Upper lobe of right lung (tissue), 1 donor: ENCODE results near the gene GCK. TPM values are rescaled to one million over a fixed set of nuclear protein-coding genes. Genes with fewer than 3 reads are reported as not detected.

ENCODE experiments used
- ATAC-seq: fragments of 200-7000 bp; cut with Tn5 transposase; one replicate; pipeline ENCODE4 v1.9.1; 2020; ENCODE audit warnings: mild to moderate bottlenecking, moderate library complexity
- DNase-seq: peaks from one replicate; pipeline ENCODE4 v3.0.0-alpha.2; 2020
- H3K27ac ChIP-seq: fragments of 200-600 bp; one replicate; pipeline ENCODE4 v1.8.0; 2022
- H3K27me3 ChIP-seq: fragments of 200-600 bp; one replicate; pipeline ENCODE4 v1.8.0; 2022; ENCODE audit warnings: mild to moderate bottlenecking
- H3K36me3 ChIP-seq: fragments of 200-600 bp; one replicate; pipeline ENCODE4 v1.8.0; 2022
- H3K4me1 ChIP-seq: fragments of 200-600 bp; one replicate; pipeline ENCODE4 v1.8.0; 2022
- H3K4me3 ChIP-seq: fragments of 200-600 bp; one replicate; pipeline ENCODE4 v1.8.0; 2022; ENCODE audit warnings: mild to moderate bottlenecking
- H3K9me3 ChIP-seq: fragments of 200-600 bp; one replicate; pipeline ENCODE4 v1.8.0; 2022
- intact Hi-C: fragments of 100-400 bp; cut with DNase I; formaldehyde crosslinking; loops from one replicate; pipeline ENCODE4 v1.11.0; 2022
- total RNA-seq: library from RNA; stranded (reverse); fragmentation: NEBNext Ultra II Directional; extraction: Animal tissue kit (Norgen Biotek cat#: 25700); gene quantifications from one replicate; pipeline ENCODE4 v1.2.1, GENCODE V29; 2021
- TF ChIP-seq, protein P1 (sequence below): fragments of 200-600 bp; IDR thresholded peaks from one replicate; pipeline ENCODE4 v1.8.0; 2022; ENCODE audit warnings: antibody characterized with exemption
- donor health status: DM: no; HTN: yes; CAD: no; lungs with severe emphysema.

The GCK gene
- total RNA-seq, 1 donor from 2014 or later = 0.23 TPM

DNA sequence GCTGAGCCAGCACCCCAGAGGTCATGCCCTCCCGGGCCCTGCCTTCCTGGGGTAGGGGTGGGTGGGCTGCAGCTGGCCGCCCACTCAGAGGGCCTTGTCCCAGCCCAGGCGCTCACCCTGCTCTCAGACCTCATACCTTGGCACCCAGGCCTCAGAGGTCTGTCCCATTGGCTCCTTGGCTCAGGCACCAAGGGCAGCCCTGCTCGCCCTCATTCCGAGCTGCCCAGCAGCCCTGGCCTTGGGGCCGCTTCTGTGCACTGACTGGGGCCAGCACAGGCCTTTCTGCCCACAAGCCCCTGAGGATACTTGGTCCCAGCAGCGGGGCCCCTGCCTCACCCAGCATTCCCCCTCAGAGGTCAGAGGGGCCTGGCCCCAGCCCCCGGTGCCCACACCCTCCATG is 45.8 kb upstream of the GCK start:
- no peak for DNase-seq
- TF ChIP-seq, protein P1, sequence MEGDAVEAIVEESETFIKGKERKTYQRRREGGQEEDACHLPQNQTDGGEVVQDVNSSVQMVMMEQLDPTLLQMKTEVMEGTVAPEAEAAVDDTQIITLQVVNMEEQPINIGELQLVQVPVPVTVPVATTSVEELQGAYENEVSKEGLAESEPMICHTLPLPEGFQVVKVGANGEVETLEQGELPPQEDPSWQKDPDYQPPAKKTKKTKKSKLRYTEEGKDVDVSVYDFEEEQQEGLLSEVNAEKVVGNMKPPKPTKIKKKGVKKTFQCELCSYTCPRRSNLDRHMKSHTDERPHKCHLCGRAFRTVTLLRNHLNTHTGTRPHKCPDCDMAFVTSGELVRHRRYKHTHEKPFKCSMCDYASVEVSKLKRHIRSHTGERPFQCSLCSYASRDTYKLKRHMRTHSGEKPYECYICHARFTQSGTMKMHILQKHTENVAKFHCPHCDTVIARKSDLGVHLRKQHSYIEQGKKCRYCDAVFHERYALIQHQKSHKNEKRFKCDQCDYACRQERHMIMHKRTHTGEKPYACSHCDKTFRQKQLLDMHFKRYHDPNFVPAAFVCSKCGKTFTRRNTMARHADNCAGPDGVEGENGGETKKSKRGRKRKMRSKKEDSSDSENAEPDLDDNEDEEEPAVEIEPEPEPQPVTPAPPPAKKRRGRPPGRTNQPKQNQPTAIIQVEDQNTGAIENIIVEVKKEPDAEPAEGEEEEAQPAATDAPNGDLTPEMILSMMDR = no peak

DNA sequence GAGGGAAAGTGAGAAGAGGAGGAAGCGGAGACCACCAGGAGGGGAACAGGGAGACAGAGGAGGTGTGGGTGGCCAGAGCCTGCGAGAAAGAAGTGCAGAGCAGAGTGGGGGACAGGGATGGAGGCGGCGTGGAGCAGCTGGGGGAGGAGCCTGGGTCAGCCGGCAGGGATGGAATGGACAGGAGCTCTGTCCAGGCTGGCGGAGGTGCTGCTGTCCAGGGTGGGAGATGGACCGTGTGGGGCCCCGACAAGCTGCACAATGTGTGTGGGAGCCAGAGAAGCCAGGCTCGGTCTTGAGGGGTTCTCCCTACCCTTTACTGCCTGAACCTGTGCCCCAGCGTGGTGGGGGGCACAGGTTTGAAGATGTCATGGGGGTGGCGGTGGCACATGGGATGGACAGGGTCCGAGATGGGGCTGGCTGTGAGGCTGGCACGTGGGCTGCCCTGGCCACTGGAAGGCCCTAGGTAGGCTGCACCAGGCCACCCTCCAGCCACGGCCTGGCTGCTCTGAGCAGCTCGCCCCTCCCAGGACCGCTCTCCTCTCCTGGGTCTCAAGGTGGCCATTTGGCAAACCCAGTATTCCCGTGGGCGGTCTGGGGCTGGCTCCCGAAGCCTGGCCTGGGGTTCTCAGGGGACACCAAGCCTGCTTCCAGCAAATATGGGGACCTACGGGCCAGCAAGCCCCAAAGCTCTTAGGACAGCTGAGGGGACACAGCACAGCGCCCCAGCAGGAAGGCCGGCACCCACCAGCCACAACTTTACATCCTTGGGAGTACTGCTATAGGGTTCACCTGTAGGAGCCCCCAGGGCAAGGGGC is 43.9 kb upstream of the GCK start:
- Histone ChIP-seq H3K4me1 (no peaks in the 10 kb centered on the region), H3K9me3 (no peaks in the 10 kb centered on the region), H3K27me3 (peaks cover 5% of the 10 kb centered on the region), H3K4me3 (no peak overlapping the region), H3K27ac (no peak overlapping the region), H3K36me3 (no peaks in the 10 kb centered on the region)
- no peak for DNase-seq
- intact Hi-C loops = no loop called here
- ATAC-seq = no peak
- TF ChIP-seq, protein P1 = no peak

More for the DNA sequence above, 45.8 kb upstream of the GCK start:
- intact Hi-C loops = no loop called here
- no peaks in the 10 kb centered on the region for H3K36me3 ChIP-seq
- no peaks in the 10 kb centered on the region for H3K27me3 ChIP-seq
- ATAC-seq = no peak
- no peak overlapping the region for H3K27ac ChIP-seq
- no peaks in the 10 kb centered on the region for H3K4me1 ChIP-seq
- no peaks in the 10 kb centered on the region for H3K9me3 ChIP-seq
- H3K4me3 ChIP-seq = no peak overlapping the region

DNA sequence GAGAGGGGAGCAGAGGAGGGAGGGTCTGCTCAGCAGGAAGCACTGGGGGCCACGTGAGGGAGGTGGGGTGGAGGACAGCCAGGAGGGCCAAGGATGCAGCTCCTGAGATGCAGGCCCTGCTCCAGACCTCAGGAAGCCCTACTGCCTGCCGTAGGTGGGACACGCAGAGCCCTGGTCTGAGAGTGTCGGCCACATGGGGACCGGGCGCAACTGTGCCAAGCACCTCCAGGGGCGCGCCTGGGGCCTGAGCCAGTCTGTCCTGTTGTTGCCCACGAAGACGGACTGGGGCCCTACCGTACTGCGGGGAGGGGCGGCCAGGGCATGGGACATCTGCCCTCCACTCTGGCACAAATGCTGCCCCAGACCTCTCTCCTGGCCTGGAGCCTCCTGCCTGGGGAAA is 43.2 kb upstream of the GCK start:
- Histone ChIP-seq H3K27me3 (peaks cover 6% of the 10 kb centered on the region), H3K4me1 (no peaks in the 10 kb centered on the region), H3K27ac (no peak overlapping the region), H3K4me3 (no peak overlapping the region), H3K36me3 (no peaks in the 10 kb centered on the region), H3K9me3 (no peaks in the 10 kb centered on the region)
- DNase-seq (no peak), ATAC-seq (no peak)
- TF ChIP-seq, protein P1 = no peak
- intact Hi-C loops = no loop called here

DNA sequence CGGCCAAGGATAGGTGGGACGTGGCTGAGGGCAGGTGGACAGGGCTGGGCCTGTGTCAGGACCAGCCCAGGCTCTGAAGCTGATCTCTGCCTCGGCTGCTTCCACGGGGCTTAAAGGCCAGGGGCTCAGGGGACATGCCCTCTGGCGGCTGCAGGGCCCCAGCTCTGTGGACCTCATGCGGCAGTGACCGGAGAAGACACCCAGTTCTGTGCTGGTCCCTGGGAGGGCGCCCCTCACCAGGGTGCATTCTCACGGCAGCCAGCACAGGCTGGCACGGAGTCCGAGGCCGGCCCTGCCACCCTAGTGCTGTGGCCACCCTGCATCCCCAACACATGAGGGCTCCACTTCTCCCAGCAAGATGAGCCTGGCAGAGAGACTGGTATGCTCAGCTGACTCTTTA is 41.8 kb upstream of the GCK start:
- Histone ChIP-seq H3K27me3 (peaks cover 9% of the 10 kb centered on the region), H3K4me3 (no peak overlapping the region), H3K36me3 (no peaks in the 10 kb centered on the region), H3K9me3 (no peaks in the 10 kb centered on the region), H3K27ac (no peak overlapping the region), H3K4me1 (no peaks in the 10 kb centered on the region)
- no peak for DNase-seq
- intact Hi-C loops = no loop called here
- TF ChIP-seq, protein P1 = no peak
- ATAC-seq = no peak

DNA sequence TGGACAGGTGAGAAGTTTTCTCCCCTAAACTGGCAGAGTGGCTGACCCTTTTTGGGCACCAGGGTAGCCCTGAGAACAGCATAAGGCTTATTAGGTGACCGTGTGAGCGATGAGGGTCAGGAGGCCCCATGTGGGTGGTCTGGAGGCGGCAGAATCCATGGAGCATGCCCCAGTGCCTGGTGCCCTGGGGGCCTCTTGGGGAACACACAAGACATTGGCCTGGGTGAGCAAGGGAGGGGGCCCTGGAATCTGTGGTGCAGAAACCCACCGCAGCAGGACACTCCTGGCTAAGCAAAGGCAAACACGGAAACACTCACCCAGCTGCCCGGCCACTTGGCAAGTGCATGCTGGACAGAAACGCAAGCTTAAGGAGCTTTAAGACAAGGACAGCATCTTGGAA is 41.0 kb upstream of the GCK start:
- Histone ChIP-seq H3K27me3 (peaks cover 17% of the 10 kb centered on the region), H3K9me3 (no peaks in the 10 kb centered on the region), H3K4me1 (no peaks in the 10 kb centered on the region), H3K27ac (no peak overlapping the region), H3K36me3 (no peaks in the 10 kb centered on the region), H3K4me3 (no peak overlapping the region)
- TF ChIP-seq, protein P1 = no peak
- DNase-seq (no peak), ATAC-seq (no peak)
- intact Hi-C loops = no loop called here
